Brain microvascular endothelial cell (primary cell): ENCODE data around the gene PPFIBP2.

Experiments used
- DNase-seq: peaks from one replicate; pipeline ENCODE4 v3.0.0-alpha.2; 2020
- H3K27ac ChIP-seq: fragments of 250-450 bp; sonication (Bioruptor Pico); 2 replicates; pipeline ENCODE4 v1.5.1; 2020; ENCODE audit warnings: mild to moderate bottlenecking, moderate library complexity
- H3K27me3 ChIP-seq: fragments of 250-450 bp; sonication (Bioruptor Pico); replicated peaks from 2 replicates; pipeline ENCODE4 v1.5.1; 2020; ENCODE audit warnings: mild to moderate bottlenecking
- H3K36me3 ChIP-seq: fragments of 250-450 bp; sonication (Bioruptor Pico); replicated peaks from 2 replicates; pipeline ENCODE4 v1.5.1; 2020; ENCODE audit warnings: mild to moderate bottlenecking
- H3K4me3 ChIP-seq: 2 replicates; pipeline ENCODE4 v1.5.1; 2011; ENCODE audit warnings: low read depth, mild to moderate bottlenecking, control low read depth, low read length, moderate library complexity
- CTCF ChIP-seq: IDR thresholded peaks from 2 replicates; pipeline ENCODE4 v1.5.1; 2011; ENCODE audit warnings: low read depth, mild to moderate bottlenecking, moderate library complexity, low read length, control low read depth, inconsistent platforms; ENCODE audit errors: missing control alignments
- in situ Hi-C: cut with HindIII; loops from 2 replicates; pipeline ENCODE4 v1.10.0; 2017; ENCODE audit warnings: low sequenced_read_pairs, low pct_ligation_motif_present

The PPFIBP2 gene

DNA sequence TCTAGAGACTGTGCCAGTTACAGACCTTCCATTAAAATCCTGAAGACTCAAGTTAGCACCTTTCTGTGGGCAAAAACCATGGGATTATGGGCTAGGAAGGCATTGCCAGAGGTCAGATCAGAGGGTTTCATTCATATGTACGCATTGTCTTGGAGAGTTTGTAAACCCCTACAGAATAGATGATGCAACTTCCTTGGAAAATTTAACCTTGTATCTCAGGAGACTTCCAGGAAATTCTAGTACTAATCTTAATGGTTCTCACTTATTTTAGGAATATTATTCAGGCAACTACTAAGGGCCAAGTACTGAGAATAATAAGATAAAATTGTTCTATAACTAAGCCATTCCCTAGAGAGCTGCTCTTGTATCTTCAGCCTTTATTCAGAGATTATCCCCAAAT, 21.5 kb upstream of the PPFIBP2 start:
- Histone ChIP-seq H3K27ac (no peak overlapping the region), H3K4me3 (no peak overlapping the region), H3K27me3 (no peaks in the 10 kb centered on the region), H3K36me3 (no peaks in the 10 kb centered on the region)
- DNase-seq, result no peak
- in situ Hi-C loops, result no loop called here
- TF ChIP-seq CTCF, result no peak

DNA sequence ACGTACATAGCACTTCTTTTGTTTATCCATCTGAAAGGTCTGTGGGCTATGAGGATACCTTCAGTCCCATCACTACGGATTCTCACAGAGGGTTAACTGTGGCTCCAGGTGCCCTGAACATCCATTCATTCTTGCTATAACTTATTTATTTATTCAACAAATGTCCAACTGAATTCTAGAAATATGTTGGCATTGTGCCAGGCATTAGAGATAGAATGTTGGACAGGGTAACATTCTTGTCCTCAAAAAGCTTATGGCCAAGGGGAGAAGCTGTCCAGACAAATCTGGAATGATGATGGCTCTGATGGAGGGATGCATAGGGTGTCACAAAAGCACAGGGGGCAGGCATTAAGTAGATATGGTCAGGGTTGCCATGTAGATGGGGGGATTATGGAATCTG, 20.1 kb upstream of the PPFIBP2 start:
- Histone ChIP-seq H3K27ac (no peak overlapping the region), H3K27me3 (no peaks in the 10 kb centered on the region), H3K36me3 (no peaks in the 10 kb centered on the region), H3K4me3 (no peak overlapping the region)
- in situ Hi-C loops, result no loop called here
- TF ChIP-seq CTCF, result no peak
- DNase-seq, result no peak

GRCh38 chr11:7494086-7494745, 19.6 kb upstream of the PPFIBP2 start:
- TF ChIP-seq CTCF, result no peak
- no peaks in the 10 kb centered on the region for H3K27me3 ChIP-seq
- in situ Hi-C loops, result no loop called here
- no peak overlapping the region for H3K27ac ChIP-seq
- DNase-seq, result no peak
- no peaks in the 10 kb centered on the region for H3K36me3 ChIP-seq
- no peak overlapping the region for H3K4me3 ChIP-seq

DNA sequence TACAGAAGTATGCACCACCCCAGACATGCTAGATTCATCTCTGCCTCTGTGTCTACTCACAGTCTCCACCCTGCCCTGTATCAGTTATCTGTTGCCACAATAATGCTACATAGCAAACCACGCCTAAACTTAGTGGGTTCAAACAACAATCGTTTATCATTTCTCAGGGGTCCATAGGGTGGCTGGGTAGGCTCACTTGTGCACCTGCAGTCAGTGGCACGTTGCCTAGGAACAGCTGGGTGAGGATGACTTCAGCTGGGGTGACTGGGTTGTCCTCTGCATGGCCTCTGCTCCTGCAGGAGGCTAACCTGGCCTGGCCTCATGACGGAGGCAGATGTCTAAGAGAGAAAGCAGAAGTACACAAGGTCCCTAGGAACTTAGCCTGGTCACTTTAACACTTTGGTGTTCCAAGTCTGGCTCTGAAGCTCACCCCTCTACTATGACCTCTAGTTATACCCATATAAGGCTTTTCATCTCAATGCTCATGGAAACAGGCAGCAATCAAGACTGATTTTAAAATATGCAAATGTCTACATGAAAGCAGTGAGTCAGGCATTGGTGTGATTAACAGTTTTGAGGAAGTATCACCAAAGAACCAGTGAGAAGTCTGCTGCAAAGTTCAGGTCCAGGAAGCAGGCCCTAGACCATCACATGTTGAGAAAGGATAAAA, 17.8 kb upstream of the PPFIBP2 start:
- Histone ChIP-seq H3K4me3 (no peak overlapping the region), H3K36me3 (no peaks in the 10 kb centered on the region), H3K27ac (no peak overlapping the region), H3K27me3 (no peaks in the 10 kb centered on the region)
- TF ChIP-seq CTCF, result no peak
- in situ Hi-C loops, result no loop called here
- DNase-seq, result no peak

DNA sequence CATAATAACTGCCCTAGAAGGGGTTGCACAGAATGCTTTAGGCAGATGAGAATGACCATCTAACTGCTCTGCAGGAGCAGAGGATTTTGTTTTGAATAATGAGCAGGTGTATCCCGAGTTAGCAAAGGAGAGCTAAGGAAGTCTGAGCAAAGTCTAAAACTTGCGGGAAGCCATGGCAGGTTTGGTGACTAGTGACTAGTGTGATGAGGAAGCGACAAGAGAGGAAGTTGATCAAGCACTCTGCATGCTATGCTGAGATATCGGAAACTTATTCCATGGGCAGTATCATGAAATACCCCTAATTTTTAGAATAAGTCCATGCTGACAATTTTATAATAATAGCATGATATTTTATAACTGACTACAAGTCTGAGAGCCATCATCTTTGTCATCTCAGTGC, 15.6 kb upstream of the PPFIBP2 start:
- Histone ChIP-seq H3K27ac (no peak overlapping the region), H3K36me3 (no peaks in the 10 kb centered on the region), H3K27me3 (no peaks in the 10 kb centered on the region), H3K4me3 (no peak overlapping the region)
- no peak for TF ChIP-seq CTCF
- DNase-seq, result no peak
- in situ Hi-C loops, result no loop called here

GRCh38 chr11:7499081-7499480, 14.7 kb upstream of the PPFIBP2 start:
- DNase-seq, result no peak
- no peaks in the 10 kb centered on the region for H3K27me3 ChIP-seq
- in situ Hi-C loops, result no loop called here
- H3K27ac ChIP-seq, result no peak overlapping the region
- H3K4me3 ChIP-seq, result no peak overlapping the region
- no peak for TF ChIP-seq CTCF
- no peaks in the 10 kb centered on the region for H3K36me3 ChIP-seq
